NCI-H226 (cell line): ENCODE measurements around the gene DUSP23.

Source experiments
- DNase-seq: peaks from one replicate; pipeline ENCODE4 v3.0.0-alpha.2; 2015

Gene DUSP23

GRCh38 chr1:159829273-159829634, 48.5 kb downstream of the DUSP23 start:
- DNase-seq: no peak

- peak; percentile 66 for DNase-seq
These were observed 49.2 kb downstream of the DUSP23 start for GRCh38 chr1:159829822-159830465.

GRCh38 chr1:159830722-159831121, 50.0 kb downstream of the DUSP23 start:
- DNase-seq: no peak

GRCh38 chr1:159831412-159832141, 50.8 kb downstream of the DUSP23 start:
- DNase-seq: no peak
